H1 (cell line): ENCODE results near the gene CCL4. TPM values are rescaled to one million over a fixed set of nuclear protein-coding genes. Genes with fewer than 3 reads are reported as not detected.

Experiments
- CTCF ChIP-seq, 3 experiments: IDR thresholded peaks; 1 replicate in 2 of 3; 2 replicates in 1 of 3; pipeline versions ENCODE4 v1.5.1 to v1.6.1; 2011; ENCODE audit warnings: low read length in 3 of 3, mild to moderate bottlenecking in 3 of 3, inconsistent platforms in 2 of 3, low read depth in 1 of 3, moderate library complexity in 1 of 3; ENCODE audit not compliant: insufficient read depth in 1 of 3; ENCODE audit errors: control extremely low read depth in 1 of 3
- KDM1A ChIP-seq: fragments of 200-600, 300-600 bp; sonication (generic); IDR thresholded peaks from 2 replicates; pipeline ENCODE4 v1.7.1; 2016; ENCODE audit warnings: mild to moderate bottlenecking, low read length, borderline replicate concordance
- KDM5A ChIP-seq: fragments of 200-600 bp; IDR thresholded peaks from 2 replicates; pipeline ENCODE4 v1.7.1; 2012; ENCODE audit warnings: mild to moderate bottlenecking, low read length, inconsistent platforms, mixed read lengths
- MAX ChIP-seq: IDR thresholded peaks from 2 replicates; pipeline ENCODE4 v1.6.1; 2012; ENCODE audit warnings: inconsistent platforms
- RFX5 ChIP-seq: IDR thresholded peaks from 2 replicates; pipeline ENCODE4 v1.6.1; 2011; ENCODE audit warnings: low read depth, low read length, improper control_type of control experiment, borderline replicate concordance
- polyA plus RNA-seq, 7 experiments: library from polyadenylated mRNA; depleted of rRNA in 3 of 7; stranded (reverse) in 5 of 7; unstranded in 2 of 7; fragments of >200 nt in 5 of 7; fragments of 200-250 nt in 2 of 7; gene quantifications; 1 replicate in 5 of 7; 2 replicates in 1 of 7; 4 replicates in 1 of 7; pipeline versions ENCODE4 v1.2.1 to v1.2.3, GENCODE V29; 2011 to 2013; ENCODE audit warnings: missing spikeins in 2 of 7, mixed read lengths in 2 of 7
- total RNA-seq: library from RNA; stranded (reverse); fragmentation: NEBNext Ultra II Directional; extraction: Animal tissue kit (Norgen Biotek cat#: 25700); gene quantifications from 2 replicates; pipeline ENCODE4 v1.2.1, GENCODE V29; 2021

The CCL4 gene
- total and polyA plus RNA-seq, 2 of the 8 experiments (the other 6 are each of a cell fraction or from before 2014, with no cell fraction given) = not detected

- TF ChIP-seq KDM5A (no peak), CTCF (IDR thresholded peaks at IDR 0.05; ENCODE audit: control extremely low read depth in 1 of 3, insufficient read depth in 1 of 3, low read depth in 1 of 3, low read length in 3 of 3) (no peak), MAX (no peak), KDM1A (no peak), RFX5 (no peak)
These were observed 39.7 kb upstream of the CCL4 start, which contains the start of gene CCL18 (continued) for GRCh38 chr17:36063786-36064541.
